Neural progenitor cell (in vitro differentiated cells): ENCODE measurements around the gene POMZP3. TPM values are rescaled to one million over a fixed set of nuclear protein-coding genes. Genes with fewer than 3 reads are reported as not detected.
"Not testable (repeated sequence)": the region's sequence is repeated elsewhere in the genome, so short reads cannot be mapped to it uniquely, and the experiment has no call there.

Source experiments
- DNase-seq: peaks from one replicate; pipeline ENCODE4 v3.0.0-alpha.2; 2016; ENCODE audit warnings: low spot score
- H2AFZ ChIP-seq: fragments of 200-600 bp; sonication (generic); replicated peaks from 2 replicates; pipeline ENCODE4 v1.6.1; 2016; ENCODE audit warnings: antibody characterized with exemption
- H3F3A ChIP-seq: fragments of 200-600 bp; sonication (generic); 2 replicates; pipeline ENCODE4 v1.6.1; 2016; ENCODE audit warnings: antibody characterized with exemption, low read depth
- H3K27ac ChIP-seq: fragments of 200-600 bp; sonication (generic); 2 replicates; pipeline ENCODE4 v1.5.1; 2016; ENCODE audit warnings: mild to moderate bottlenecking
- H3K27me3 ChIP-seq: fragments of 200-600 bp; sonication (generic); 2 replicates; pipeline ENCODE4 v1.6.1; 2016; ENCODE audit warnings: mild to moderate bottlenecking, moderate library complexity
- H3K36me3 ChIP-seq: fragments of 200-600 bp; sonication (generic); 2 replicates; pipeline ENCODE4 v1.5.1; 2016
- H3K4me1 ChIP-seq: fragments of 200-600 bp; sonication (generic); 2 replicates; pipeline ENCODE4 v1.6.1; 2016; ENCODE audit warnings: mixed run types
- H3K4me2 ChIP-seq: fragments of 200-600 bp; sonication (generic); 2 replicates; pipeline ENCODE4 v1.6.1; 2016
- H3K4me3 ChIP-seq: fragments of 200-600 bp; sonication (generic); 2 replicates; pipeline ENCODE4 v1.5.1; 2016
- H3K79me2 ChIP-seq: fragments of 200-600 bp; sonication (generic); 2 replicates; pipeline ENCODE4 v1.6.1; 2016; ENCODE audit warnings: low read depth
- H3K9ac ChIP-seq: fragments of 200-600 bp; sonication (generic); 2 replicates; pipeline ENCODE4 v1.6.1; 2016
- H3K9me3 ChIP-seq: fragments of 200-600 bp; sonication (generic); 2 replicates; pipeline ENCODE4 v1.5.1; 2016; ENCODE audit warnings: low read depth
- H4K20me1 ChIP-seq: fragments of 200-600 bp; sonication (generic); 2 replicates; pipeline ENCODE4 v1.6.1; 2016; ENCODE audit warnings: low read depth
- H3K27ac Mint-ChIP-seq: 3 replicates; pipeline ENCODE4 v1.8.0; 2021; ENCODE audit warnings: mixed read lengths
- H3K27me3 Mint-ChIP-seq: 2 replicates; pipeline ENCODE4 v1.8.0; 2022; ENCODE audit warnings: low read depth, mild to moderate bottlenecking, inconsistent platforms, moderate library complexity, mixed read lengths; ENCODE audit not compliant: insufficient read depth
- H3K36me3 Mint-ChIP-seq: 3 replicates; pipeline ENCODE4 v1.8.0; 2021; ENCODE audit warnings: mixed read lengths
- H3K4me1 Mint-ChIP-seq: 3 replicates; pipeline ENCODE4 v1.8.0; 2021; ENCODE audit warnings: mixed read lengths
- H3K4me3 Mint-ChIP-seq: 3 replicates; pipeline ENCODE4 v1.8.0; 2021; ENCODE audit warnings: mild to moderate bottlenecking, moderate library complexity, mixed read lengths
- H3K9me3 Mint-ChIP-seq: 3 replicates; pipeline ENCODE4 v1.8.0; 2020; ENCODE audit warnings: mixed read lengths
- total RNA-seq: library from RNA; depleted of rRNA; stranded (reverse); fragments of >200 nt; gene quantifications from 2 replicates; pipeline ENCODE4 v1.2.3, GENCODE V29; 2015; ENCODE audit warnings: low replicate concordance

POMZP3 gene
- total RNA-seq, 1 donor from 2014 or later = 0.37 TPM

- Mint-ChIP-seq H3K9me3 (peaks cover 15% of the 10 kb centered on the region), H3K36me3 (peaks cover 19% of the 10 kb centered on the region)
- H3K4me1 Mint-ChIP-seq, H3K27me3 Mint-ChIP-seq, H3K4me1 ChIP-seq, H2AFZ ChIP-seq, H3K9ac ChIP-seq, H3K4me3 ChIP-seq, H3K27me3 ChIP-seq, H3K4me2 ChIP-seq, H3F3A ChIP-seq, DNase-seq, H4K20me1 ChIP-seq, H3K27ac ChIP-seq, H3K36me3 ChIP-seq, H3K9me3 ChIP-seq, H3K4me3 Mint-ChIP-seq, H3K27ac Mint-ChIP-seq: not testable (repeated sequence)
- peaks cover 27% of the 10 kb centered on the region for H3K79me2 ChIP-seq
These were observed 56.7 kb downstream of the POMZP3 start for GRCh38 chr7:76570324-76570775.

- H3K79me2 ChIP-seq = peaks cover 27% of the 10 kb centered on the region
- H3K9ac ChIP-seq, H2AFZ ChIP-seq, H3K27me3 ChIP-seq, H4K20me1 ChIP-seq, H3K4me1 ChIP-seq, H3K9me3 ChIP-seq, H3K4me1 Mint-ChIP-seq, H3K4me2 ChIP-seq, H3K27me3 Mint-ChIP-seq, H3F3A ChIP-seq, H3K36me3 ChIP-seq, H3K27ac Mint-ChIP-seq, H3K4me3 ChIP-seq, DNase-seq, H3K27ac ChIP-seq, H3K4me3 Mint-ChIP-seq: not testable (repeated sequence)
- peaks cover 22% of the 10 kb centered on the region for H3K36me3 Mint-ChIP-seq
- H3K9me3 Mint-ChIP-seq = peaks cover 18% of the 10 kb centered on the region
These were observed 58.3 kb downstream of the POMZP3 start for GRCh38 chr7:76568742-76569141.

GRCh38 chr7:76567753-76568152, 59.3 kb downstream of the POMZP3 start:
- H3K4me3 ChIP-seq, H3K27me3 Mint-ChIP-seq, H3K4me1 ChIP-seq, H3K4me3 Mint-ChIP-seq, H2AFZ ChIP-seq, H4K20me1 ChIP-seq, H3K4me1 Mint-ChIP-seq, H3K9me3 ChIP-seq, H3F3A ChIP-seq, DNase-seq, H3K27me3 ChIP-seq, H3K4me2 ChIP-seq, H3K27ac ChIP-seq, H3K36me3 ChIP-seq, H3K9ac ChIP-seq, H3K27ac Mint-ChIP-seq: not testable (repeated sequence)
- H3K79me2 ChIP-seq = peaks cover 28% of the 10 kb centered on the region
- peaks cover 23% of the 10 kb centered on the region for H3K36me3 Mint-ChIP-seq
- peaks cover 19% of the 10 kb centered on the region for H3K9me3 Mint-ChIP-seq

GRCh38 chr7:76567311-76567710, 59.8 kb downstream of the POMZP3 start:
- not testable (repeated sequence) for H2AFZ ChIP-seq, H3K9me3 ChIP-seq, H3K4me1 ChIP-seq, H3K27me3 ChIP-seq, H3K4me3 ChIP-seq, H3K4me3 Mint-ChIP-seq, H3K27ac Mint-ChIP-seq, H3K27me3 Mint-ChIP-seq, H4K20me1 ChIP-seq, H3K36me3 ChIP-seq, DNase-seq, H3K4me1 Mint-ChIP-seq, H3K27ac ChIP-seq, H3K4me2 ChIP-seq, H3F3A ChIP-seq, H3K9ac ChIP-seq
- peaks cover 28% of the 10 kb centered on the region for H3K79me2 ChIP-seq
- Mint-ChIP-seq H3K36me3 (peaks cover 21% of the 10 kb centered on the region), H3K9me3 (peaks cover 21% of the 10 kb centered on the region)

- not testable (repeated sequence) for H3F3A ChIP-seq, H2AFZ ChIP-seq, H3K36me3 ChIP-seq, H3K27ac Mint-ChIP-seq, H3K4me3 ChIP-seq, H3K27me3 ChIP-seq, H3K4me2 ChIP-seq, H3K27ac ChIP-seq, H4K20me1 ChIP-seq, H3K4me1 ChIP-seq, H3K27me3 Mint-ChIP-seq, H3K9ac ChIP-seq, H3K4me3 Mint-ChIP-seq, DNase-seq, H3K9me3 ChIP-seq, H3K4me1 Mint-ChIP-seq
- Mint-ChIP-seq H3K9me3 (peaks cover 25% of the 10 kb centered on the region), H3K36me3 (peaks cover 22% of the 10 kb centered on the region)
- peaks cover 47% of the 10 kb centered on the region for H3K79me2 ChIP-seq
These were observed 62.1 kb downstream of the POMZP3 start for GRCh38 chr7:76565001-76565400.

GRCh38 chr7:76561342-76561741, 65.7 kb downstream of the POMZP3 start:
- not testable (repeated sequence) for H3K4me3 ChIP-seq, H3K9me3 ChIP-seq, DNase-seq, H3K9ac ChIP-seq, H3K27me3 ChIP-seq, H3K27ac Mint-ChIP-seq, H3K4me3 Mint-ChIP-seq, H3F3A ChIP-seq, H4K20me1 ChIP-seq, H3K27me3 Mint-ChIP-seq, H2AFZ ChIP-seq, H3K27ac ChIP-seq, H3K4me2 ChIP-seq, H3K4me1 Mint-ChIP-seq, H3K36me3 ChIP-seq, H3K4me1 ChIP-seq
- peaks cover 35% of the 10 kb centered on the region for H3K79me2 ChIP-seq
- Mint-ChIP-seq H3K9me3 (peaks cover 17% of the 10 kb centered on the region), H3K36me3 (peaks cover 21% of the 10 kb centered on the region)

- not testable (repeated sequence) for H3K4me3 ChIP-seq, H3K4me1 ChIP-seq, H3K27me3 ChIP-seq, H3F3A ChIP-seq, H3K27me3 Mint-ChIP-seq, H2AFZ ChIP-seq, H3K36me3 ChIP-seq, H4K20me1 ChIP-seq, H3K27ac Mint-ChIP-seq, H3K27ac ChIP-seq, H3K4me1 Mint-ChIP-seq, H3K9ac ChIP-seq, DNase-seq, H3K4me2 ChIP-seq, H3K9me3 ChIP-seq, H3K4me3 Mint-ChIP-seq
- peaks cover 34% of the 10 kb centered on the region for H3K79me2 ChIP-seq
- H3K36me3 Mint-ChIP-seq = peaks cover 18% of the 10 kb centered on the region
- H3K9me3 Mint-ChIP-seq = peaks cover 10% of the 10 kb centered on the region
These were observed 66.9 kb downstream of the POMZP3 start for GRCh38 chr7:76560157-76560556.
